ENCODE results near the gene SRMS.

DNA sequence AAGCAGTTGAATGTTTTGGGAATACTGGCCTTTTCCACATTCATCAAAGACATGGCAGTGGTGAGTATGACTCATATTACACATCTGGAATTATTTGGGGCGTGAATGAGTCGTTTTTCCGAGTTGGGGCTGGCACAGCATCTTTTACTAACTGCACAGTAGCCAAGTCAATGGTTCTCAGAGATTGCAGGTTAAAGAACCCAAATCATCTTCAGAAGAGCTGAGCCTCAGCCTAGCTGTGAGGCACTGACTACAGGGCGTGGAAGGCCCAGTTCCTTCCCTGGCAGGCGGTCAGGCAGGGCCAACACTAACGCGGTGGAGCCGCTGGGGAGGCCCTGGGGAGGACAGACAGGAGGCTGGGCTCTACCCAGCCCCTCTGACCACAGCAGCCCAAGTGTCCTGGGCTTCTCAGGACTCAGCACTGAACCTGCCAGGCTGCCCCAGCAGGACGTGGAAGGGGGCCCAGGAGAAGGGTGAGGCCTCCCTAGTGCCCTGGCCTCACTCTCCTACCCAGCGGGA, 46.6 kb upstream of the SRMS start:
- TF ChIP-seq, protein P1, sequence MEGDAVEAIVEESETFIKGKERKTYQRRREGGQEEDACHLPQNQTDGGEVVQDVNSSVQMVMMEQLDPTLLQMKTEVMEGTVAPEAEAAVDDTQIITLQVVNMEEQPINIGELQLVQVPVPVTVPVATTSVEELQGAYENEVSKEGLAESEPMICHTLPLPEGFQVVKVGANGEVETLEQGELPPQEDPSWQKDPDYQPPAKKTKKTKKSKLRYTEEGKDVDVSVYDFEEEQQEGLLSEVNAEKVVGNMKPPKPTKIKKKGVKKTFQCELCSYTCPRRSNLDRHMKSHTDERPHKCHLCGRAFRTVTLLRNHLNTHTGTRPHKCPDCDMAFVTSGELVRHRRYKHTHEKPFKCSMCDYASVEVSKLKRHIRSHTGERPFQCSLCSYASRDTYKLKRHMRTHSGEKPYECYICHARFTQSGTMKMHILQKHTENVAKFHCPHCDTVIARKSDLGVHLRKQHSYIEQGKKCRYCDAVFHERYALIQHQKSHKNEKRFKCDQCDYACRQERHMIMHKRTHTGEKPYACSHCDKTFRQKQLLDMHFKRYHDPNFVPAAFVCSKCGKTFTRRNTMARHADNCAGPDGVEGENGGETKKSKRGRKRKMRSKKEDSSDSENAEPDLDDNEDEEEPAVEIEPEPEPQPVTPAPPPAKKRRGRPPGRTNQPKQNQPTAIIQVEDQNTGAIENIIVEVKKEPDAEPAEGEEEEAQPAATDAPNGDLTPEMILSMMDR (IDR thresholded peaks at IDR 0.05; ENCODE audit: insufficient read depth, low read length, poor library complexity, severe bottlenecking), result no peak
- no peak for TF ChIP-seq EZH2phosphoT487 (conservative IDR thresholded peaks at IDR 0.05; ENCODE audit: low read length)

Measured in SU-DHL-6 (cell line).